ENCODE results near the gene MST1R.
A peak's percentile ranks its signal among the peaks of the same experiment; 100 is the strongest.
"Not testable (repeated sequence)": the region's sequence is repeated elsewhere in the genome, so short reads cannot be mapped to it uniquely, and the experiment has no call there.

MST1R gene

DNA sequence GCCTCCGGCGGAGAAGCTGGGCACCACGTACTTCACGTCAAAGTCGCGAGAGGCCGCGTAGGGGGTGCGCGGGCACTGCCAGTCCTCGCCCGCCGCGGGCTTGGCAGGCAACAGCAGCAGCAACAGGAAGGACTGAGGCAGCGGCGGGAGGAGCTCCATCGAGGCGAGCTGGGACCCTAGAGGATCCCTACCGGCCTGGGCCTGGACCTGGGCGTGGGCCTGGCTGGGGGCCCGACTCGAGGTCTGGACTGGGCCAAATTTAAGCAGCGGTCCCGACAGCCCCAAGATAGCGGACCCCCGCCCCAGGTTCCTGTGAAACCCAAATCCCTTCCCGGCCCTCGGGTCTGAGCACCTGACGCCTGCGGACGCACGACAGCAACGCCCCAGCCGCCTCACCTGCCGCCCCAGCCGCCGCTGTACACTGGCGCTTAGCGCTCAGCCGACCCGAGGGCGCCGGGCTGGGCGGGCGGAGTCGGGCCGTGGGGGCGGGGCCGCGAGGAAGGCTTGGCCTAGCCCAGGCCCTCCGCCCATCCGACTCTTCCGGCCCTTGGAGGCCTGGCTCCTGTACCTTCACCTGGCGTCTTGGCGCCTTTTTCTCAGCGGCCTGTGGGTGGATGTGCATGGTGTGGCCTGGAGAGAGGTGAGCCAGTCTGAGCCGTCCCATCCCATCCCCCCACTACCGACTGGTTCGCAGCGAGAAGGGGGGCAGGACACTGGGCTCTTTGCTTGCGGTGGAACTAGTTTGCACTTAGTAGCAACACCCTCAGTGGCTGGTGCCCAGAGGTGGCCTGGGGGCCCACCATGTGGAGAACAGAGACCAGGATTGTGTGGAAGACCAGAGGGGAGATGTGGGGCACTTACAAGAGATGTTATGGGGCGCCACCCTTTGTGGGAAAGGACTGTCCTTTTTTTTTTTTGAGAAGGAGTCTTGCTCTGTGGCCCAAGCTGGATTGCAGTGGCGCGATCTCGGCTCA lies at the start of gene MST1R:
Gene MST1R (minus strand): TSS at position 423 of the 974 bp plus-strand sequence. CDS start 264 bp downstream, at position 159.
- no peak for DNase-seq

GRCh38 chr3:49952924-49953323 lies 49.3 kb upstream of the MST1R start:
- no peak for DNase-seq

DNA sequence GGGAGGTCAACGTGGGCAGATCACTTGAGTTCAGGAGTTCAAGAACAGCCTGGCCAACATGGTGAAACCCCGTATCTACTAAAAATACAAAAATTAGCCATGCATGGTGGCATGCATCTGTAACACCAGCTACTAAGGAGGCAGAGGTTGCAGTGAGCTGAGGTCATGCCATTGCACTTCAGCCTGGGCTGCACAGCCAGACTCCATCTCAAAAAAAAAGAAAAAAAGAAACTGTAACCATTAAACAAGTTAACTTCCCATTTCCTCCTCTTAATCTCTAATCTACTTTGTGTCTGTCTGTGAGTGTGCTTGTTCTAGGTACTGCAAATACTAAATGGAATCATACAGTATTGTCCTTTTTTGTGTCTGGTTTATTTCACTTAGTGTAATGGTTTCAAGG lies 39.0 kb upstream of the MST1R start:
- no peak for DNase-seq

DNA sequence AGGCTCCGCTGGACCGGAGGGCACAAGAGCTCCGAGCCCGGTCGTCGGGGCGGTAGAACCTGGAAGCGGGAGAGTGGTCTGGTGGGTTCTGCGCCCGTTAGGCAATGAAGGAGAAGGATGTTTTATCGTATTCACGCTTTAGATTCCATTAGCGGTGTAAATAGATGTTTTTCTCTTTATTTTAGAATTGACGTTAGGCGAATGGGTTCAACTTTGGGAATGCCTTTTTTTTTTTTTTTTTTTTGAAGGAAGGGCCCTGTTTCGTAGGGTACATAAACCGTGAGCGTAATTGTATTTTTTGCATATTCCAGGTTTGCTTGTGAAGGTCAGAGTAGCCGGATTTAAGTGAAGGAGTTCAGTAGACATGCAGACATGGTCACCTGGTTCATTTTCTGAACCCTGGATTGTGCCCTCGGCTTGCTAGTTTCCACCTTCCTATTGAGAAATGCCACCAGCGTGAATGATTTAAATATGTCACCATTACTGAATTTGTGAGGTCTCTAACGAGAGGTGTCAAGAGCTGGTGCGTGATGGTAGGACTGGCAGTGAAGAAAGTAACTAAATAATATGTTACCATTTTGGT lies 37.1 kb upstream of the MST1R start:
- no peak for DNase-seq

DNA sequence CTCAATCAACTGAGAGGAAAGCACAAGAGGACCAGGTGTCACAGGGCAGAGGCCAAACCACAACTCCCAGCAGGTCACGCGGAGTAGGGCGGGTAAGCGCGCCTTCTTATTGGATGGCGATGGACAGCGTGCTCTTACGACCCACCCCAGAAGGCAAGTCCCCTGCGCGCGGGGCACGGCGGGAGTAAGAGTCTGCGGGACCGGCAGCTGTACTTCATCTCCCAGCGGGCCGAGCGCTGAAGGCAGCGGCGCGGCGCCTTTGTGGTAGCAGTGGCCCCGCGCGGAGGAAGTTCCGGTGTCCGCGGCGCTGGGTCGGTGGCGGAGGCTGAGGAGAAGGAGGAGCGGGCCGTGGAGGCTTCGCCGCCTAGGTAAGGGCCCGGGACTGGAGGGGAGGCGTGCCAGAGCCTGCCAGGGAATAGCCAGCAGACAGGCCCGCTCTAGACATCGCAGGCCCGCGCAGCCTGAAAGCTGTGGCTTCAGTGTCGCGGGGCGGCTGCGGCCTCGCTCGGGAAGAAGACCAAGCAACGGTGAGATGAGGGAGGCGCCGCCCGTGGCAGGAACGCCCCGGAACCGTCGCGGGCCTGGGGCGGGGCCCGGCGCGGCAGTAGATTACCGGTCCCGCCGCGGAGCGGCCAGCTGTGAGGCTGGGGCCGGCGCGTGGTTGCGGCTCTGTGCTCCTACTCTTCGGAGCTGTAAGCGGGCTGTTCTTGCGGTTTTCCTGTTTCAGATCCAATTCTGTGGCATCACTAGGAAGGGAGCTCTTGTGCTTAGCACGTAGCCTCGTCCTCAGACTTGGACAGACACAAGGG lies 36.4 kb upstream of the MST1R start, which contains the start of gene RBM6:
Gene RBM6 (plus strand): TSS at position 293 of the 809 bp plus-strand sequence. CDS start 22,492 bp downstream, outside the sequence.
- peak; percentile 99 for DNase-seq

DNA sequence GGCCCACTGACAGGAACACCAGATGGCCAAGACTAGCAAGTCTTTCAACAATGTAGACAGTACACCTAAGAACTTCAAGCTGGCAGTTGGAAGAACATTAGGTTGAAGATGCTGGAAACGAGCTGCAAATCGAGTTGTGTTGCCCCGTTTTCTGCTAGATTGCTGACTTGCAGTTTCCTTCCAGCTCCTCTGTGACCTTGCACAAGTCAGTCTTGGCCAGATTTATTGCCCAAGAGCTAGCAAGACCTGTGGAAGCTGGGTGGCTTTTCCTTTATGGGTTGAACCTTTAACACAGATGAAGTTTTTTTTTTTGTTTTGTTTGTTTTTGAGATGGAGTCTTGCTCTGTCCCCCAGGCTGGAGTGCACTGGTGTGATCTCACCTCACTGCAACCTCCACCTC lies 33.4 kb upstream of the MST1R start:
- DNase-seq: no peak

- DNase-seq: not testable (repeated sequence)
These were observed 28.6 kb upstream of the MST1R start for GRCh38 chr3:49932281-49932680.

GRCh38 chr3:49930922-49931321 lies 27.2 kb upstream of the MST1R start:
- DNase-seq: no peak

GRCh38 chr3:49930168-49930690 lies 26.6 kb upstream of the MST1R start:
- no peak for DNase-seq

DNA sequence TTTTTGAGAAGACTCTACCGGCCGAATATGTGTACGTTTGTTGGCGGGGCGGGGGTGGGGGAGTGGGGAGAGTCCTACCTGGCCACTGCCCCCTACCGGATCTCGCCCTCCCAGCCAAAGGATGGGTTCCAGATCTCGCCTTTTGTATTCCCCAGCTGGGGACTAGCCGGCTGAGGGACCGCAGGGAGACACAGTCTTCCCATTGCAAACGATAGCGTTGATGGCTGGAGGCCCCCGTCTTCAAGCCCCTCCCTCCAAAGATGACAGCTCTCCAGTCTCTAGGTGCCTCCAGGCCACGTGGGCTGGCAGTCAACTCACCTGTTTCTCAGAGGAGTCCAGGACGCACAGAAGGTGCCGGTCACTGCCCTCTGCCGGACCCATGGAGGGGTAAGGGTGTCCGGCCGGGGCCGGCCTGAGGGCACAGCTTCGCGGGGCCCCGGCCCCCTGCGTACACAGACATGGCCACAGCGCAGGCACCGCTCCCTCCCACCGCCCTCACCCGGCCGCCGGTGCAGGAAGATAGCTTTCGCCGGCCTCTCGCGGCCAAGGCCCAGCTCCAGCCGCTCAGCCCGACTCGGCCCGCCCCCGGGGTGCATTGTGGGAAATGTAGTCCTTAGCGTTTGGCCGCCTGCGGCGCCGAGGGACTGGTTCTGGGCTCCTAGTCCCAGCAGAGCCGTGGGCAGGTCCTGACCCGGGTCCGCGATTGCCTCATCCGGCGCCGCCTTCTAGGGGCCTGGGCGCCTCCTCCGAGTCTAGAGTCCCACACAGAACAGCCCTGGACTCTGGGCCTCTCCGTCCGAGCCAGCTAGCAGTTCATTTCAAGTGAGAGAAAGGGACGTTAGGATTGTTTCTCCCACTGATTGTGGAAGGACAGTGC lies 25.9 kb upstream of the MST1R start, which contains the start of gene MON1A:
Gene MON1A (minus strand): TSS at position 521 of the 877 bp plus-strand sequence. CDS start 16,465 bp downstream, outside the sequence.
- DNase-seq: peak; percentile 94

DNA sequence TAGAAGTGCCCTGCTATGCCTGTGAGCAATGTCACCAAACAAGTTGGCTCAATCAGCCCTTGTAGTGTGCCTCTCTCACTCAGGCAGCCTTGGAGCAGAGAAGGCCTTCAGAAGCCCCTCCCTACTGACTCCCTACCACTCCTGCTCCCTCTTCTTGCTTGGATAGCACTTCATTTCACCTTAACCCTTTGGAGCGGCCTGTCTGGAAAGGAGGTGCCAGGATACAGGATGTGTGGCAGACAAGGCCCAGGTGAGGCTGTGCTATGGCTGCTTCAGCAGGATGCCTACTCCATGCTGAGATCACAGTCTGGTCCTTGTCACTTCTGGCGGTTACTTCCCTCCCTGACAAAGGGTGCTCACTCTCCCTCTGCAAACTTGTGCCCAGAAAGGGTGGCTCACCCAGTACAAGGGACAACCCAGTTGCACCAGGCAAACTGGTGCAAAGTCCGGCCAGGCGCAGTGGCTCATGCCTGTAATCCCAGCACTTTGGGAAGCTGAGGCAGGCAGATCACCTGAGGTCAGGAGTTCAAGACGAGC lies 24.9 kb upstream of the MST1R start:
- DNase-seq: no peak

- DNase-seq: no peak
These were observed 24.1 kb upstream of the MST1R start for GRCh38 chr3:49927798-49928197.

- no peak for DNase-seq
These were observed 22.6 kb upstream of the MST1R start for GRCh38 chr3:49926117-49926728.

GRCh38 chr3:49925485-49925884 lies 21.8 kb upstream of the MST1R start:
- DNase-seq: no peak

GRCh38 chr3:49924683-49925082 lies 21.0 kb upstream of the MST1R start:
- no peak for DNase-seq

- DNase-seq: not testable (repeated sequence)
These were observed 14.3 kb upstream of the MST1R start for GRCh38 chr3:49917806-49918590.

DNA sequence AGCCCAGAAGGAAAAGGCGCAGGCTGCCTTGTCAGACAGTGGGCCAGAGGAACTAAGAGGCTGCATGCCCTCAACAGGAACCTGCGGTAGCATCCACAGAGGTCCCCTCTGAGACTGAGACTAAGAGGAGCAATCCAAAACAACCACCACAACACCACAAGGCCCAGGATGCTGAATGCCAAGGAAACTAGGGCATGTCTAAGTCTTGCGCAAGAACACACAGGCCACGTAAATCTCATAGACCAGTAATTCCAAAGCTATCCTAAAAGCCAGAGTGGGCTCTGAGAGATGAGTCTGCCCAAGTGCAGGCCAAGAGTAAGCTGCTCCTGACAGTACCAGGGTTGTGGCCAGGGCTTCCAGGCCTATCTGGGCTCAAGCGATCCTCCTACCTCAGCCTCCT lies 13.0 kb upstream of the MST1R start:
- DNase-seq: no peak

DNA sequence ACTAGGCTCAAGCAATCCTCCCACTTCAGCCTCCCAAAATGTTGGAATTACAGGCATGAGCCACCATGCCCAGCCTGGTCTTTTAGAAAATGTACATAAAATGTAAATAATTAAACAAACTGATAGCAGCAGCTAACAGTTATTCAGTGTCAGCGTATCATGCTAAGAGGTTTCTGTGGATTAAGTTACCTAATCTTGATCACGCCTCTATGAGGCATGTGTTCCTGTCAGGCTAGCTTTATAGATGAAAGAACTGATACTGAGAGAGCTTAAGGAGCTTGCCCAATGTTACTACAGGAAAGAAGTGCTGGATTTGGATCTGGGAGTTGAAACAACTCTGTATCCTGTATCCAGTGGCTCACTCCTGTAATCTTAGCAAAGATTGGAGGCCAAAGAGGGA lies 11.2 kb upstream of the MST1R start:
- DNase-seq: no peak

DNA sequence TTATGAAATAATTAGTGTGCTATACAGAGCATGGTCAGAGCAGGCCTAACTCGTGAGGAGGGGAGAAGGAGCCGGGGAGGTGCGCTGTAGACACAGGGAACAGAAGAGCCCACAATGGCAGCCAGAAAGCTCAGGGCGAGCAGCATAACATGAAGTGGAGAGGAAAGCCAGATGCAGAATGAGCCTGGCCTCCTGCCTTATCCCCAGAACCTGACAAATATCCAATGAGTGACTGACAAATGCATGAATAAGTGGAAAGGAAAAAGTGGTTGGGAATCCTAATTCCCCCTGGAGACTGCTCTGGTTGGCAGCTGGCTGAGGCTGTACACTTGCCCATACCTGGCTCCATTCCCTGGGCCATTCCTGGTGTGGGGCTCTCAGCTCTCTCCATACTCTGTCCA lies 9.2 kb upstream of the MST1R start:
- DNase-seq: peak; percentile 55

GRCh38 chr3:49911611-49912010 lies 7.9 kb upstream of the MST1R start:
- no peak for DNase-seq
